Ramos (cell line): Measurements from ENCODE around the gene AIPL1.

Source experiments
- in situ Hi-C: fragments of 300-500 bp; cut with MboI; formaldehyde crosslinking; loops from one replicate; pipeline ENCODE4 v1.14.3; 2022; ENCODE audit warnings: low sequenced_read_pairs; ENCODE audit not compliant: unreplicated experiment

Gene AIPL1

DNA sequence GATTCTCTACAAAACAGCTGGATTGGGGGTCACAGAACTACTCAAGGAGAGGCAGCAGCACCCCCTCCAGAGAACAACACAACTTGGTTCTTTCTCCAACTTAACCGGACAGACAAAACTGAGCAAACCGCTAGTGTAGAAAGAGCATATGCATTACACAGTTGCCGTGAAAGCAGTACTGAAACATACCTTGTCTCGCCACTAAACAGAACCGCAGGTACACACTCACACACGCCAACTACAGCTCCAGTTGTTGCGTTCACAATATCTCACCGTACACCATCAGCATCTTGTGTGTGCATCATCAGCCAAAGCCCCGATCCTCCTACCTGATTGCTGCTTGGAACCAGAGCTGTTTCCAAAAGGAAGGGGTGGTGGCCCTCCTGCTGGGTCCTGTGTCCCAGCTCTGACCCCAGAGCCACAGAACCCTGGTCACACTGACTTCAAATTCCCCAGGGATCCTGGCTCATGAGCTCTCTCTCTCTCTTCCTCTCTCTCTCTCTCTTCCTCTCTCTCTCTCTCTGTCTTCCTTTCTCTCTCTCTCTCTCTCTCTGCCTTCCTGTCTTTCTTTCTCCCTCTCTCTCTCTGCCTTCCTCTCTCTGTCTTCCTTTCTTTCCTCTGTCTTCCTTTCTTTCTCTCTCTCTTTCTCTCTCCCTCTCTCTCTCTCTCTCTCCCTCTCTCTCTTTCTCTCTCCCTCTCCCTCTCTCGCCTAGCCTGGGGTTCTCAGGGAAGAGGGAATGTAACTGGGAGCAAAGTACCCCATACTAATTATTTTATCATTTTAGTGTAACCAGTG, 17.7 kb upstream of the AIPL1 start:
- in situ Hi-C loops, result no loop called here

GRCh38 chr17:6450926-6451832, 16.3 kb upstream of the AIPL1 start:
- in situ Hi-C loops, result no loop called here

- in situ Hi-C loops, result no loop called here
Observed at GRCh38 chr17:6449307-6449706, 14.4 kb upstream of the AIPL1 start.

GRCh38 chr17:6448473-6448872, 13.6 kb upstream of the AIPL1 start:
- in situ Hi-C loops, result no loop called here

GRCh38 chr17:6446516-6447100, 11.7 kb upstream of the AIPL1 start:
- in situ Hi-C loops, result no loop called here

GRCh38 chr17:6444571-6445335, 9.8 kb upstream of the AIPL1 start:
- in situ Hi-C loops, result no loop called here

GRCh38 chr17:6443692-6444570, 9.0 kb upstream of the AIPL1 start, which contains the start of gene PIMREG:
TSS of gene PIMREG (plus strand) at chr17:6444455. CDS start at chr17:6445111, 656 bp downstream.
- in situ Hi-C loops, result no loop called here

DNA sequence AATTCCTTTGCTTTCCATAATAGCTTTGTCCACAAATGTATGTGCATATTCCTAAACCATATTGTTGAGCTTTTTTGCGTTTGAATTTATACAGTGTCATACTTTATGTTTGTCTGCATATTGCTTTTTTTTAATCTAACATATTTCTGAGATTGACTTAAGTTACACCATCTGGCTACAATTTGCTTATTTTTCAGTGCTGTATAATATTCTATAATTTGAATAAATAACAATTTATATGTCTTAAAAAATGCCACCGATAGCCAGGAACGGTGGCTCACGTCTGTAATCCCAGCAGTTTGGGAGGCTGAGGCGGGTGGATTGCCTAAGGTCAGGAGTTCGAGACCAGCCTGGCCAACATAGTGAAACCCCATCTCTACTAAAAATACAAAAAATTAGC, 7.9 kb upstream of the AIPL1 start:
- in situ Hi-C loops, result no loop called here

GRCh38 chr17:6439951-6440350, 5.0 kb upstream of the AIPL1 start:
- in situ Hi-C loops, result no loop called here

DNA sequence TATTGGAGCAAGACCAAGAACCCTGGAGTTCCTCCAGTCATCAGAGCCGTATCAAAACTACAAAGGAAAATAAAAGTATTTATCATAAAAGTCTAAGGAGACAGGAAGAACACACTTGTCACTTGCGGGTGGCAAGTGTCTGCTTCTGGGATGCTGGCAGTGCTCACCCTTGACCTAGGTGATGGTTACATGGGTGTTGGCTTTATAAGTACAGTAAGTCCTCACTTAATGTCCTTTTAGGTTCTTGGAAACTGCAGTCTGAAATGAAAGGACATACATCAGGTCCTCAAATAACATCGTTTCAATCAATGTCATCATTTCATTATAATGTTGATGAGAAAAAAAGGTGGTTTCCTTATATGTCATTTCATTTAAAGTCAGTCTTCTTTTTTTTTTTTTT, 3.0 kb upstream of the AIPL1 start:
- in situ Hi-C loops, result no loop called here

DNA sequence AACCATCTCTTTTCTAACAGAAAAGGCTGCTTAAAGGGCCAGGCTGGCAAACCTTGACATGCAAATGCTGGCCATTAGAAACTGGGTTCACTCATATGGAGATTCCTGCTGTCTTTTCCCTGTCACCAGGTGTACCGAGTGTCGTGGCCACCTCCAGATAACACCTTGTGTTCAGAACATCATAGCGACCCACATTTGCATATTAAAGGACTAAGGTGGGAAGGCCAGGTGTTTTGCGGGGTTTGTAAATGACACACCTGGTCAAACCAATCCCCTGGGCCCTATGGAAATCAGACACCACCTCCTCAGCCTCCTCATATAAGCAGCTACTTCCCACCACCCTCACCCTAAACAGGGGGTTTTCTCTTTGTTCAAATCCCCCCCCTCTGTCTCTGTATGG, 2.5 kb upstream of the AIPL1 start:
- in situ Hi-C loops, result no loop called here

DNA sequence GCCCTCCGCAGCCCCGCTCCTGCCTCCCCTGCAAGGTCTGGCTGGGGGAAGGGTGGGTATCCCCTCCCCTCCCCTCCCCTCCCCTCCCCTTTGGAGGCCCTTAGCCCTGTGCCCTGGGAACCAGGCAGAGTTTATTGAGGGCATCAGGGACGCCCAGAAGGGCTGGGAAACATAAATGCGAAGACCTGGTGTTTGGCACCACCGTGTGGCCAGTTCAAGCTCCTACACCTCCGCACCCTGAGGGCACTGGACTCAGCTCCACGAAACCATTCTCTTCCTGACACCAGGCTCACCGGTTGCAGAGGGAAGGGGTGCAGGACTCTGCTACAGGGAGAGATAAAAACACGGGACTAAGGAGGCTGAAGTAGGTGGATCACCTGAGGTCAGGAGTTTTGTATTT, 1.0 kb upstream of the AIPL1 start:
- in situ Hi-C loops, result no loop called here

DNA sequence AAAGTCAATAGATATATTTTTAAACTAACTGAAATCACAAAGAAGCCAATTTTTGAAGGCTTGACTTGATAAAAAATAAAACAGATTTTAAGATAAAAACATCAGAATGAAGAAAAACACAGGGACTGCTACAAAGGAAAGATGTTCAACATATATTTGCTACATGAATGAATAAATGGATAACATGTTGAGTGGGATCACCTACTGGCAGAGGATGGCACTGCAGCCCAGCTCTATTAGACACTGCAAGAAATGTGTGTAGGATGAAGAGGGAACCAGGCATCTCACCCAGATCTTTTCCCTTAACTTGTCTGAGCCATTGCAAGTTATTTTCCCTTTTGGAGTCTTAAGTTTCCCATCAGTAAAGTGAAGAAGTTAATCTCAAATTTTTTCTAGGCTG, 4.2 kb downstream of the AIPL1 start:
- in situ Hi-C loops, result no loop called here

DNA sequence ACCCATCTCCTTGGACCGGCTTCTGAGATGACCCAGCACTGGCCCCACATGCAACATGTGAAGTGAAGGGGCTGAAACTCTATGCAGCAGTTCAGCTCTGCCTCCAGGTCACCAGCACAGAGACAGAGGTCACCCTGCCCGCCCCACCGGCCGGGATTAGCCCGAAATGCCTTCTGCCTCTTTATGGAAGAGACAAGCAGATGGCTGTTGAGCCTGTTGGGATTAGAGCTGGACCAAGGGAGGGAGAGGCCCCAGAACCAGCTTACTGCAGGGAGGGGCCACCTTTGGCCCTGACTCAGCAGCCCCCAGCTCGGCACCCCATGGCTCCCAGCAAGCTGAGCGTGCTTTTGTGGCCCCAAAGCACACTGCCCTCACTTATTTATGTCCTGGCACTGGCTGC, 5.7 kb downstream of the AIPL1 start:
- in situ Hi-C loops, result loop anchor here (10.0 kb wide), 1 partner anchor 844 kb away; the partner anchor contains the start of gene NLRP1

DNA sequence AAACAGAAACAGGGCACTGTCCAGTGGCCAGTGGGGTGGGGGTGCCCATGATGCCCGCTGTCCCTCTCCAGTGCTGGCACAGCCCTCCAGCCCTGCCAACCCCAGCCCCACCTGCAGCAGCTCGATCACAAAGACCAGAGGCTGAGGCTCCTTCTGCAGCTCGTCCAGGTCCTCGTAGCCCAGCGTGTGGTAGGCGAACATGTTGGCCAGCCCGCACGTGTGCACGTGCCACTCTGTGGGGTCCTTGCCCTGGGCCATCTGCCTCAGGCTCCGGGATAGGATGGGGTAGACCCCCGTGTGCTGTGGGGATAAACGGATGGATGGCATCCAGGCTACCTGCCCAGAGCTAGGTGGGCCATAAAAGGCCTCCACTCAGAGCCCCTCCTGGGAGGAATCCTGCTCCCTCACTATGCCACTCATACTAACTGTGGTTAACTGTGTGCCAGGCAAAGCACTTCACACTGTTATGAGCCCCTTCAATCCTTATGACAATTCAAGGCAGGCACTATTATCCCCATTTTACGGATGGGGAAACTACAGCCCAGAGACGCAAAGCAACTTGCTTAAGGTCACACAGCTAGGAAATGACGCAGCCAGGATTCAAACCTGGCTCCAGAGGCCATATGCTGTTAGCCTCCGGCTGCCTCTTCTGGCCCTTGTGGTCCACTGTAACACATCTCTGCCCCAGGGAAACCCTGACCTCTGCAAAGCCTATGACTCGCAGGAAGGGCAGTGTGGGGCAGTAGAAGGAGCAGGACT, 6.5 kb downstream of the AIPL1 start:
- in situ Hi-C loops, result loop anchor here (10.0 kb wide), 1 partner anchor 844 kb away; the partner anchor contains the start of gene NLRP1

- in situ Hi-C loops, result loop anchor here (10.0 kb wide), 1 partner anchor 843 kb away; the partner anchor contains the start of gene NLRP1
Observed at GRCh38 chr17:6427279-6427781, 7.6 kb downstream of the AIPL1 start.

DNA sequence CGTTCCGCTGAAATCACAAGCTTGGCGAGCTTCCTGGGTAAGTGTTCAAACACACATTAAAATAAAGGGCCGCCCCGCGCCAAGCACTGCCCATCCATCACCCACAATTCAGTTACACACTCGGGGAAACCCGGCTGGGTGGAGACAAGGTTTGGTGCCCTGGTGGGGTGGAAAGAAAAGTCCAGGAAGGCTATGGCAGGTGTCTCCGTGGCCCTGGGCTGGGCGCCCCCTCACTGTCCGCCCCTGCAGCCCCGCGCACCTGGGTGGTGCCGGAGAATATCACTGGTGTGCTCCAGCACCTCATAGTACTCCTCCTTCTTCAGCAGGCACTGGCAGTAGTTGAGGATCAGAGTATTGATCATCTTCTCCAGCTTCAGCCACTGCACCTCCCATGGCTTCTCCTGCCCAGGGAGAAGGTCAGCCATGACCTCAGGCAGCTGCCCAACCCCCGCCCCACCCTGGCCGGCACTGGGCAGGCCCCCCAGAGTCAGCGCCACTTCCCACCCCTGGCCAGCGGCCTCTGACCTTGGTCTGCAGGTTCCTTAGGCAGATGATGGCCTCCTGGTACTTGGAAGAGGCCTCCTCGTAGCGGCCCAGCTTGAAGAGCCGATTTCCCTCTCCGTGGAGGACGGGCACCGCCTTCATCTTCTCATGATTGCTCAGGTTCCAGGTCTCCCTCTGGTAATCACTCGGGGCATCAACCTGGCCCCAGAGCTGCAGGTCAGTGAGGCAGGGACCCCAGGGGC, 8.4 kb downstream of the AIPL1 start:
- in situ Hi-C loops, result loop anchor here (10.0 kb wide), 1 partner anchor 842 kb away; the partner anchor contains the start of gene NLRP1
